Neuronal stem cell (in vitro differentiated cells): Measurements from ENCODE around the gene ANP32A.

Experiments
- DNase-seq: peaks from one replicate; pipeline ENCODE4 v3.0.0-alpha.2; 2013; ENCODE audit warnings: low spot score
- H2AFZ ChIP-seq: one replicate; pipeline ENCODE4 v1.6.1; 2013; ENCODE audit warnings: mild to moderate bottlenecking, low read length, inconsistent platforms
- H2AK5ac ChIP-seq: 2 replicates; pipeline ENCODE4 v1.6.1; 2013; ENCODE audit warnings: low read depth, mild to moderate bottlenecking, inconsistent platforms, low read length, moderate library complexity, mixed read lengths
- H2BK120ac ChIP-seq: 2 replicates; pipeline ENCODE4 v1.6.1; 2013; ENCODE audit warnings: low read depth, mild to moderate bottlenecking, inconsistent platforms, low read length, moderate library complexity, mixed read lengths
- H2BK12ac ChIP-seq: one replicate; pipeline ENCODE4 v1.6.1; 2013; ENCODE audit warnings: low read length, inconsistent platforms
- H2BK15ac ChIP-seq: 2 replicates; pipeline ENCODE4 v1.6.1; 2013; ENCODE audit warnings: mild to moderate bottlenecking, low read length, inconsistent platforms, mixed read lengths
- H2BK5ac ChIP-seq: one replicate; pipeline ENCODE4 v1.6.1; 2013; ENCODE audit warnings: inconsistent platforms, mild to moderate bottlenecking, low read length, moderate library complexity
- H3K14ac ChIP-seq: one replicate; pipeline ENCODE4 v1.6.1; 2013; ENCODE audit warnings: low read length, inconsistent platforms
- H3K18ac ChIP-seq: 2 replicates; pipeline ENCODE4 v1.6.1; 2013; ENCODE audit warnings: low read length, inconsistent platforms
- H3K23ac ChIP-seq: 2 replicates; pipeline ENCODE4 v1.6.1; 2013; ENCODE audit warnings: low read depth, mild to moderate bottlenecking, mixed read lengths, low read length, inconsistent platforms; ENCODE audit not compliant: poor library complexity
- H3K27ac ChIP-seq: replicated peaks from 3 replicates; pipeline ENCODE4 v1.5.1; 2013; ENCODE audit warnings: low read length, inconsistent platforms
- H3K27me3 ChIP-seq, 3 experiments: 2 replicates each; pipeline ENCODE4 v1.6.1; 2013; ENCODE audit warnings: low read length in 3 of 3, mild to moderate bottlenecking in 2 of 3, inconsistent platforms in 1 of 3, low read depth in 1 of 3, mixed read lengths in 1 of 3, moderate library complexity in 1 of 3; ENCODE audit not compliant: control insufficient read depth in 3 of 3, insufficient read depth in 3 of 3
- H3K36me3 ChIP-seq, 2 donors: replicated peaks in 1 of 2; 2 replicates each; pipeline ENCODE4 v1.6.1; 2013; ENCODE audit warnings: low read length in 2 of 2; ENCODE audit not compliant: control insufficient read depth in 2 of 2, insufficient read depth in 2 of 2
- H3K4ac ChIP-seq: 2 replicates; pipeline ENCODE4 v1.6.1; 2013; ENCODE audit warnings: inconsistent platforms, mild to moderate bottlenecking, low read length, moderate library complexity
- H3K4me1 ChIP-seq, 2 donors: 1 replicate in 1 of 2; 2 replicates in 1 of 2; pipeline ENCODE4 v1.6.1; 2013; ENCODE audit warnings: low read length in 2 of 2, low read depth in 1 of 2; ENCODE audit not compliant: control insufficient read depth in 2 of 2, insufficient read depth in 1 of 2
- H3K4me2 ChIP-seq: one replicate; pipeline ENCODE4 v1.6.1; 2013; ENCODE audit warnings: mild to moderate bottlenecking, low read length, inconsistent platforms; ENCODE audit not compliant: insufficient read depth, poor library complexity, severe bottlenecking
- H3K4me3 ChIP-seq, 2 donors: 2 replicates each; pipeline ENCODE4 v1.5.1; 2013; ENCODE audit warnings: low read length in 2 of 2, mild to moderate bottlenecking in 2 of 2, inconsistent platforms in 1 of 2, moderate library complexity in 1 of 2
- H3K79me1 ChIP-seq: one replicate; pipeline ENCODE4 v1.6.1; 2013; ENCODE audit warnings: low read depth, mild to moderate bottlenecking, inconsistent platforms, low read length, moderate library complexity
- H3K9ac ChIP-seq: one replicate; pipeline ENCODE4 v1.6.1; 2013; ENCODE audit warnings: mild to moderate bottlenecking, low read depth, low read length, inconsistent platforms; ENCODE audit not compliant: poor library complexity
- H3K9me3 ChIP-seq, 2 donors: replicated peaks in 1 of 2; 2 replicates each; pipeline versions ENCODE3 to v1.6.1; 2013; ENCODE audit warnings: low read length in 2 of 2, mild to moderate bottlenecking in 2 of 2, inconsistent platforms in 1 of 2, low read depth in 1 of 2, mixed read lengths in 1 of 2, moderate library complexity in 1 of 2; ENCODE audit not compliant: control insufficient read depth in 2 of 2, insufficient read depth in 1 of 2
- H4K8ac ChIP-seq: one replicate; pipeline ENCODE4 v1.6.1; 2013; ENCODE audit warnings: low read depth, mild to moderate bottlenecking, inconsistent platforms, low read length, moderate library complexity
- H4K91ac ChIP-seq: one replicate; pipeline ENCODE4 v1.6.1; 2013; ENCODE audit warnings: low read length, low read depth, mild to moderate bottlenecking, inconsistent platforms; ENCODE audit not compliant: poor library complexity
- WGBS, 2 donors: extraction: QIAGEN DNeasy Blood & Tissue Kit; methylation state at CpG; one replicate each; pipeline ENCODE4 v1.1.7; 2013; ENCODE audit warnings: missing lambda C conversion rate in 2 of 2, mixed read lengths in 1 of 2; ENCODE audit not compliant: insufficient read length in 2 of 2, insufficient replicate concordance in 1 of 2; ENCODE audit errors: extremely low coverage in 2 of 2; 5-methylcytosine and 5-hydroxymethylcytosine counted together

The ANP32A gene

GRCh38 chr15:68823561-68823960 lies 2.9 kb upstream of the ANP32A start:
- Histone ChIP-seq H2BK12ac (no peak overlapping the region), H2AK5ac (no peak overlapping the region), H2BK5ac (no peak overlapping the region), H3K18ac (no peak overlapping the region), H3K14ac (no peak overlapping the region), H3K9ac (no peak overlapping the region), H3K23ac (no peak overlapping the region), H3K36me3 (no peaks in the 10 kb centered on the region), H3K4ac (no peak overlapping the region), H3K4me2 (no peak overlapping the region), H3K4me1 (no peaks in the 10 kb centered on the region), H4K91ac (no peak overlapping the region), H2BK15ac (no peak overlapping the region), H2BK120ac (no peak overlapping the region), H3K4me3 (no peak overlapping the region), H2AFZ (no peak overlapping the region), H3K9me3 (no peaks in the 10 kb centered on the region), H3K27ac (no peak overlapping the region), H3K79me1 (peaks cover 3% of the 10 kb centered on the region), H4K8ac (no peak overlapping the region), H3K27me3 (no peaks in the 10 kb centered on the region)
- DNase-seq = no peak
- WGBS, 2 donors = no CpG with 5 or more reads among the region's 3 CpGs

DNA sequence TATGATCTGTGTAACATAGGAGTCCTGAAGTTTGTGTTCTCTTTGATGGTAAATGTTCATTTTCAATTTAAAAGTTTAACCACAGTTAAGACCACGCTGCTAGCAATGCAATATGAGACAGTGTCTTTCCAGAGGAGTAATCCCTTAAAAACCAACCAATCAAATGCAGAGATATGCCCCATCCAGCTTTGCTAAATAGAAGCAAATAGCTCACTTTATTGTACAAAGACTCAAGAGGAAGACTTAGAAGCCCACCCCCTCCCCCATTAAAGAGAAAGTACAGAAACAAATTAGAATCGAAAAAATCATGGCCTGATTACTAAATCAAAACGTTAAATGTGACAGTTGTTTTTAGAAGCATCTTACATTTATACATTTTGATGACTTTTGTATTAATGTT lies 2.1 kb upstream of the ANP32A start:
- no peaks in the 10 kb centered on the region for H3K4me1 ChIP-seq
- H2BK120ac ChIP-seq = no peak overlapping the region
- H3K14ac ChIP-seq = no peak overlapping the region
- no peak overlapping the region for H4K8ac ChIP-seq
- H3K4ac ChIP-seq = no peak overlapping the region
- no peaks in the 10 kb centered on the region for H3K9me3 ChIP-seq
- H2BK15ac ChIP-seq = no peak overlapping the region
- no peak overlapping the region for H2BK5ac ChIP-seq
- H3K18ac ChIP-seq = no peak overlapping the region
- H3K4me2 ChIP-seq = no peak overlapping the region
- no peak overlapping the region for H3K9ac ChIP-seq
- DNase-seq = no peak
- H2AK5ac ChIP-seq = no peak overlapping the region
- no peak overlapping the region for H3K23ac ChIP-seq
- H4K91ac ChIP-seq = no peak overlapping the region
- no peak overlapping the region for H3K27ac ChIP-seq
- no peaks in the 10 kb centered on the region for H3K36me3 ChIP-seq
- H2BK12ac ChIP-seq = no peak overlapping the region
- no peak overlapping the region for H2AFZ ChIP-seq
- no peak overlapping the region for H3K4me3 ChIP-seq
- no CpG with 5 or more reads among the region's 3 CpGs for WGBS, 2 donors
- H3K79me1 ChIP-seq = peaks cover 3% of the 10 kb centered on the region
- no peaks in the 10 kb centered on the region for H3K27me3 ChIP-seq

DNA sequence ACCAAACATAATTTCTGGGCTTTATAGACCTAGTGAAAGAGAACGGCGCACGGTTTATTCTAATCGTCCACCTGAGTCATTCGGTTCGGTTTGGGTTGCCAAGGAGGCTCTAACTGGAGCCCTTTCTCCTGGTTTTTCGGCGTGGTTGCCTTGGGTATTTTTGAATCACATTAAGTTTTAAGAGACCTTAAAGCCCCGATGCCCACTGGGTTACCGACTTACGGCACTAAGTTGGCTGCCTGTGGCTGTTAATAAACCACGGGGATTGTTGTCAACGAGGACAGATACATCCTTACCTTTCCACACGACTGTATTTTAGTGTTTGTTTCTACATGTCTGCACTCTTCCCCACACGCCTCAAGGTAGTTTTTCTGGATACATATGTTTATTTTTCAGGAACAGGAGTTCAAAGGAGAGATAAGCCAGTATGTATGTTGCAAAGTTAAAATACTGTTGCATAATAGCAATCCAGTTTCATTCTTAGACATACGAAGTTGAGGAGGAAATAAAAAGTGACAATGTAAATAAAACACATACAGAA lies 1.2 kb upstream of the ANP32A start:
- H3K9me3 ChIP-seq = no peaks in the 10 kb centered on the region
- H3K4me2 ChIP-seq = peak overlapping the region; percentile 69
- no peak overlapping the region for H2AK5ac ChIP-seq
- no peak overlapping the region for H3K27ac ChIP-seq
- no peak overlapping the region for H3K23ac ChIP-seq
- no peak overlapping the region for H2BK120ac ChIP-seq
- peak overlapping the region; percentile 89 for H2AFZ ChIP-seq
- H3K18ac ChIP-seq = no peak overlapping the region
- H4K91ac ChIP-seq = no peak overlapping the region
- H2BK15ac ChIP-seq = no peak overlapping the region
- H3K14ac ChIP-seq = no peak overlapping the region
- no peak overlapping the region for H3K4ac ChIP-seq
- H3K36me3 ChIP-seq = no peaks in the 10 kb centered on the region
- no peak overlapping the region for H2BK12ac ChIP-seq
- no peaks in the 10 kb centered on the region for H3K27me3 ChIP-seq
- no peak overlapping the region for H3K9ac ChIP-seq
- WGBS, 2 donors = no CpG with 5 or more reads among the region's 16 CpGs
- H3K79me1 ChIP-seq = peaks cover 3% of the 10 kb centered on the region
- H4K8ac ChIP-seq = no peak overlapping the region
- peak overlapping the region; percentile 86 to 92 for H3K4me3 ChIP-seq
- H3K4me1 ChIP-seq = peaks cover 0 to under 1% of the 10 kb centered on the region in 2 donors
- no peak for DNase-seq
- no peak overlapping the region for H2BK5ac ChIP-seq

DNA sequence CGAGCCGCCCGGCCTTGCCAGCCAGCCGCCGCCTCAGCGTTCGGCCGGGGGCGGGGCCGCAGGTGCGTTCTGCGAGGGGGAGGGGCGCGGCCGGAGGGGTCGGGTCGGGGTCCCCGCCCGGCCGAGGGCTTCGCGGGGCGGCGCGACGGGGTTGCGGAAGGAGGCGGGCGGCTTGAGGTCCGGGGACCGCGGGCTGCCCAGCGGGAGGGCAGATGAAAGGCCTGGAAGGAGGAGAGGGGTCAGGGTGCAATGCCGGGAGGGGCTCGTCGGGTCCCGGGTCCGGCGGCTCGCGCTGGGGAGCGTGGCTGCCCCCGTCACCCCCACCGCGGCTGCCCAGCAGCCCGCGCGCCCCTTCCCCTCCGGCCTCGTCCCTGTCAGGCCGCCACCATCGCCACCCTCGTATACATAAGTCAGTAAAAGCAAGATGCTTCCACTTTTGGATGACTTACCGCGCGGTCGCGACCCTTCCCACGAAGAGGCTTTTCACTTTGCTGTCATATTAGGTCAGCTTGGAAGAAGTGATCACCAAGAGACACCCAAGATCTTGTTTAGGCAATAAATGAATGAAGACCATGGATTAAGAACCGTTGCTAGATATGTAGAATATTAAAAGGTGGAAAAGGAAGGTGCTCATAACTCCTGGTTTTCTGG lies 620 bp upstream of the ANP32A start:
- DNase-seq = peak; percentile 20

More for the DNA sequence above, 620 bp upstream of the ANP32A start:
- peak overlapping the region; percentile 81 for H2AK5ac ChIP-seq
- peaks cover 3 to 6% of the 10 kb centered on the region in 2 donors for H3K4me1 ChIP-seq
- peak overlapping the region; percentile 95 for H3K18ac ChIP-seq
- no peaks in the 10 kb centered on the region for H3K9me3 ChIP-seq
- no peak overlapping the region for H4K91ac ChIP-seq
- peak overlapping the region; percentile 4 for H2BK15ac ChIP-seq
- H3K9ac ChIP-seq = peak overlapping the region; percentile 85
- peak overlapping the region; percentile 71 for H3K14ac ChIP-seq
- H3K27me3 ChIP-seq = no peaks in the 10 kb centered on the region
- H2BK5ac ChIP-seq = peak overlapping the region; percentile 99
- no peak overlapping the region for H4K8ac ChIP-seq
- peaks cover 0 to 5% of the 10 kb centered on the region in 2 donors for H3K36me3 ChIP-seq
- peak overlapping the region; percentile 91 for H3K27ac ChIP-seq
- peak overlapping the region; percentile 86 to 92 for H3K4me3 ChIP-seq
- no peak overlapping the region for H2BK120ac ChIP-seq
- H2BK12ac ChIP-seq = no peak overlapping the region
- peak overlapping the region; percentile 69 for H3K4me2 ChIP-seq
- peak overlapping the region; percentile 89 for H2AFZ ChIP-seq
- peak overlapping the region; percentile 95 for H3K23ac ChIP-seq
- H3K79me1 ChIP-seq = peaks cover 3% of the 10 kb centered on the region
- no CpG with 5 or more reads among the region's 60 CpGs for WGBS, 2 donors
- H3K4ac ChIP-seq = no peak overlapping the region
